Islet of Langerhans (tissue), 1 donor: ENCODE results near the gene SCT.

Experiments
- FAIRE-seq: peaks from one replicate; lab custom pipeline; 2011; peaks lifted over from hg19 to GRCh38; lab: Jason Lieb, UNC

SCT gene

DNA sequence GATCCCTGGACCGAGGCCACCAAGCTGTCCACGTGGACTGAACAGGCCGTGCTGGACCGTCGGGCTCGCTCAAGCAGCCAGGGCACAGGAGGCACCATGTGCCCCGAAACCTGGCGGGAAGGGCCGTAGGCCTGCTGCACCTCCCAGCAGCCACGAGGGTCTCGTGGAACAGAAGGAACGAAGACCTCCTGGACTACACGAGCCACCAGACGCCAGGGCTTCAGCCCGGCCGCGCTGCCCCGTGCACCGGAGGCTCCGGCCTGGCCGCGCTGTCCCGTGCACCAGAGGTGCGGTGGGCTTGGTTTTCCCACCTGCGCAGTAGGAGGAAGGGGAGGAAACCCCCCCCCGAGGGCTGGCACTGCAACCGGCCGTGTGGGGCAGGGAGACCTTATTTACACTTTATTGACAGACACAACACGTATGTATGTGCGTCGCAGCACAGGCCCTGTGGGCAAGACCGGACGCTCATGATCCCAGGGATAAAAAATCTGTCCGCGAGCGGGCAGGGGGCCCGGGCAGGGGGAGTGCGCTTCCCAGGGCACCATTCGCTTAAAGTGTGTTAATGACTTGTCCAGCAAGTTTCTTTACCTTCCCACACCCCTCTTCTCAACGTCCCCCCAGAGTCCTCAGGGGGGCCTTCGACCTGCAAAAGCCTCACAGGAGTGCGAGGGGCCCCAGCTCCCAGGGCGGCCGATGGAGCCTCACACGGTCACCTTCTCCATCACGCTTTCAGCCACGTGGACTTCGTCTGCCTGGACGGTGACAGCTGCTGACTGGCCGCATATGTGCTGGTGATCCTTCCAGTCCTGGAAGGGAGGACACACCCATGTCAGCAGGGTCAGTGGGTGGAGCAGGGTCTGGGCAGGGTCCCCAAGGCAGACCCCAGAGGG, 17.1 kb upstream of the SCT start:
- no peak for FAIRE-seq

DNA sequence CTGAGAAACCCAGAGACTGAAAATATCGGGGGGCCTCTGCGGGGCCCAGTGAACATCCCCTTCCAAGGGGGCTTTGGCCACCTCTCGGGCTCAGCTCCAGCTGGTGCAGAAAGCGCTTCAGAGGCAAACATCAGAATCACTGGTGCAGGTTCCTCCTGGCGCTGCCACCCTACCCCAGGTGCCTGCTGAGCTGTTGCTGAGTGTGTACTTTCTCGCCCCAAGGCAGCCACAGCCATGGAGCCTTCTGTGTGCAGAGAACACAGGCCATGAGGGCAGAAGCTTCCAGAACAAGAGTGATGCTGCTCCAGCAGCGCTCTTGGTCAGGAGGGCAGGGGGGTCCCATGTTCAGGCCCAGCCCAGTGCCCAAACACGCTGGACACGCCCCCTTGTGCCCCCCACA, 16.4 kb upstream of the SCT start:
- no peak for FAIRE-seq

DNA sequence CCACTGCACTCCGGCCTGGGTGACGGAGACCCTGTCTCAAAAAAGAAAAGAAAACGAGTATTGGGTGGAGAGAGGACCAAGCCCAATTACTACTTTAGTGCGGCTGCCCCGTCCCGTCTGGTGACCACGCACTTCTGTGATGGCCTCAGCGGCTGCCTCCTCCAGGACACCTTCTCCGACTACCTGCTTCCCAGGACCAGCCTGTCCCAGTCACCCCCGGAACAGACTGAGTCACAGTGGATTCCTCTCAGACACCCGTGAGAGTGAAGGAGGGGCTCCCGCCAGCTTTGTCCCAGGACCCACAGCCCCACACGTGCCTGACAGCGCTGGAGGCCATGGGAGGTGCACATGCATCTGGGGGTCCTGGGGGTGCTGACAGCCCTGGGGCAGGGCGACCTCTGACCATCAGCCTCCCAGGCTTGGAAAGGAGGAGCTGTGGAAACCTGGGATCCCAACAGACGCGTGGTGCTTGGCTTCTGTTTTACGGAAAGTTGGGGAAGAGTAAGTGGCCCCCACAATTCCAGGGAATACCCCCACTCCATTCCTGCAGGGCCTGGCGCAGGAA, 14.9 kb upstream of the SCT start:
- FAIRE-seq, result no peak

GRCh38 chr11:640021-640706, 13.2 kb upstream of the SCT start:
- no peak for FAIRE-seq

- FAIRE-seq, result no peak
Measured at GRCh38 chr11:639332-639955, 12.5 kb upstream of the SCT start.

GRCh38 chr11:638631-639331, 11.8 kb upstream of the SCT start:
- no peak for FAIRE-seq

GRCh38 chr11:637593-638521, 10.9 kb upstream of the SCT start:
- FAIRE-seq, result no peak

DNA sequence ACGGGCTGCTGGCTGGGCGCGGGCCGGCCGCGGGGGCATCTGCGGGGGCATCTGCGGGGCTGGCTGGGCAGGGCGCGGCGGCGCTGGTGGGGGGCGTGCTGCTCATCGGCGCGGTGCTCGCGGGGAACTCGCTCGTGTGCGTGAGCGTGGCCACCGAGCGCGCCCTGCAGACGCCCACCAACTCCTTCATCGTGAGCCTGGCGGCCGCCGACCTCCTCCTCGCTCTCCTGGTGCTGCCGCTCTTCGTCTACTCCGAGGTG, 10.3 kb upstream of the SCT start:
- FAIRE-seq, result no peak

- no peak for FAIRE-seq
Measured at GRCh38 chr11:636511-637332, 9.7 kb upstream of the SCT start, which contains the start of gene DRD4. Gene DRD4 (plus strand): TSS chr11:637269. CDS start chr11:637305, 36 bp downstream.

GRCh38 chr11:635945-636510, 9.0 kb upstream of the SCT start:
- no peak for FAIRE-seq

DNA sequence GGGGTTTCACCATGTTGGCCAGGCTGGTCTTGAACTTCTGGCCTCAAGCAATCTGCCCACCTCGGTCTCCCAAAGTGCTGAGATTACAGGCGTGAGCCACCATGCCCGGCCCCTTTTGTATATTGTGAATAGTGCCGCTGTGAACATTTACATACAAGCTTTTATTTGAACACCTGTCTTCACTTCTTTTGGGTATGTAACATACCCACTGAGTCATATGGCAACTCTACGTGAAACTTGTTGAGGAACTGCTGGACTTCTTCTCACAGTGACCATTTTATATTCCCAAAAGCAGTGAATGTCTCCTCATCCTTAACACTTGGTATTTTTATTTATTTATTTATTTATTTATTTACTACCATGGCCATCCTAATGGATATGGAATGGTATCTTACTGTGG, 3.9 kb upstream of the SCT start:
- FAIRE-seq, result no peak

- FAIRE-seq, result no peak
Measured at GRCh38 chr11:629237-629583, 2.2 kb upstream of the SCT start.

DNA sequence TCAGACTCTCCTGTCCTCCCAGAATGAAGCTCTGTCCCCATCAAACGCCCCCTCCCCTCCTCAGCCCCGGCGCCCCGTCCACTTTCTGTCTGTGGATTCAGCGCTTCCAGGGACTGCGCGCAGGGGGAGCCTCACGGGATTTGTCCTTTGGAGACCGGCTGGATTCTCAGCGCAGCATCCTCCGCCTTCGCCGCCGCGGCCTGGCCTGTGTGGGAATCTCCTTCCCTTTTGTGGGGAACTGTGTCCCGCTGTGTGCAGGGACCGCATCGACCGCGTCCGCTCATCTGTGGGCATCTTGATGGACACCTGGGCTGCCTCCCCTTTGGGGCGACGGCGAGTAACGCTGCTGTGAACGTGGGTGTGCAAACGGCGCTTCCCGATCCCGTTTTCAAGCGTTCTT, 1.1 kb upstream of the SCT start:
- no peak for FAIRE-seq

DNA sequence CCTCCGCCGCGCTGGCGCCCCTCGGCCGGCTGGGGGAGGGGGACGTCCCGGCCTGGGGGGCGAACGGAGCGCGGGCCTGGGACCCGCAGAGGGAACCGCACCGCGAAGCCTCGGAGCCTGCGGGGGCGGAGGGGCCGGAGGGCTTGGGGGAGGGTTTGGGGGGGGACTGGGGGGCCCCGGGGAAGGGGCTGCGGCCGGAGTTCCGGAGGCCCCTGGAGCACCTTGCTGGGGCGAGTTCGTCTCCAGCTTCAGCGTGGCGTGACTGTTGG, 261 bp upstream of the SCT start:
- no peak for FAIRE-seq

- no peak for FAIRE-seq
Measured at GRCh38 chr11:625636-626268, 1.2 kb downstream of the SCT start.

DNA sequence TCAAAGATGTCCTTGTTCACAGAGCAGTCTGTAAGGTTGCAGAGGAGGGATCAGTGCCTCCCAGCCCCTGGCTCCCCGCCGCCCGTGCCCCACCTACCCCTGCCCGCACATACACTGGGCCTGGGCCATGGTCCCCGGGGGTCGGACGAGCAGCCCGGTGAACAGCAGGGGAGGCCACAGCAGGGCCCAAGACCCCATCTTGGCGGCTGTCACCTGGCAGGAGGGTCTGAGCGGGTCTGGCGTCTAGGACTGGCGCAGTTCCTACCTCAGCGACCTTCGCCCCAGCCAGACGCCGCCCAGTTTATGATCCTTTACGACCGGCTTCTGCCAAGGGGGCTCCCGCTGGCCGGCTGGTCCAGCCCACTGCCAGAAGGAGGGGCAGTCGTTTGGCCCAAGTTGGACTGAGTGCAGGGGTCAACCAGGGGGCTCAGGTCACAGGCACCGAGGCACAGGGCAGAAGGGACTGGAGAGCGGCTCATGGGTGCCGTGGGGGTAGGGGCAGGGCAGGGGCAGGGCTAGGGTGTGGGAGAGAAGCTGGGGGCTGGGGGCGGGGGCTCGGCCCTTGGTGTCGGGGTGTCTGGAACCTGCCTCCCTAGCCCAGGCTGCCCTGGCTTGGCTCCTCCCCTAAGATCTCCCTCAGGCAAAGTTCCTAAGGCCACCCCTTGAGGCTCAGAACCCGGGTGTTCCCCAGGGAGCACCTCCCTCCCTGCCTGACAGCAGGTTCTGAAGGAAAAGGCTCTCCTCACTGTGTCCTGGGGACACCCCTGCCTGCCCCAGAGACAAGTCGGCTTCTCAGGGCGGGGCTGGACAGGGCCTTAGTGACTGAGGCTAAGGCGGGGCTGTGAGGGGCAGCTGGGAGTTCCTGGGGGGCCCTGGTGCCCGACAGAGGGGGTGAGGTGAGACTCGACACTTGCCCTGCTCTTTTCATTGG, 2.0 kb downstream of the SCT start, which contains the start of gene CDHR5:
Gene CDHR5, minus strand, starts transcription at position 251 of the 931 bp plus-strand sequence. Its CDS starts 53 bp downstream, at position 198.
- FAIRE-seq, result no peak

GRCh38 chr11:623999-624704, 2.8 kb downstream of the SCT start:
- no peak for FAIRE-seq

GRCh38 chr11:623349-623869, 3.6 kb downstream of the SCT start:
- FAIRE-seq, result no peak
